Aorta (tissue), 5 donors: ENCODE measurements around the gene S100A10. TPM values are rescaled to one million over a fixed set of nuclear protein-coding genes. Genes with fewer than 3 reads are reported as not detected.

Experiments
- ATAC-seq: fragments of 200-7000 bp; cut with Tn5 transposase; one replicate; pipeline ENCODE4 v1.9.1; 2022; ENCODE audit warnings: moderate library complexity; ENCODE audit not compliant: low FRiP score
- DNase-seq, 2 donors: peaks; one replicate each; pipeline ENCODE4 v3.0.0-alpha.2; 2020
- H3K27ac ChIP-seq, 2 donors: one replicate each; pipeline ENCODE4 v1.5.1; 2013; ENCODE audit warnings: low read length in 2 of 2, mild to moderate bottlenecking in 2 of 2, moderate library complexity in 2 of 2, control low read depth in 1 of 2, inconsistent platforms in 1 of 2, low read depth in 1 of 2
- H3K27me3 ChIP-seq, 2 donors: one replicate each; pipeline ENCODE4 v1.6.1; 2013; ENCODE audit warnings: control low read depth in 1 of 2, low read length in 1 of 2, mild to moderate bottlenecking in 1 of 2, moderate library complexity in 1 of 2; ENCODE audit not compliant: insufficient read depth in 2 of 2, control insufficient read depth in 1 of 2
- H3K36me3 ChIP-seq, 2 donors: one replicate each; pipeline ENCODE4 v1.6.1; 2013; ENCODE audit warnings: control low read depth in 1 of 2, low read length in 1 of 2, mild to moderate bottlenecking in 1 of 2; ENCODE audit not compliant: insufficient read depth in 2 of 2, control insufficient read depth in 1 of 2
- H3K4me1 ChIP-seq, 2 donors: one replicate each; pipeline ENCODE4 v1.6.1; 2013; ENCODE audit warnings: low read length in 2 of 2, control low read depth in 1 of 2, mild to moderate bottlenecking in 1 of 2, moderate library complexity in 1 of 2; ENCODE audit not compliant: insufficient read depth in 2 of 2, control insufficient read depth in 1 of 2
- H3K4me3 ChIP-seq, 2 donors: one replicate each; pipeline ENCODE4 v1.5.1; 2013; ENCODE audit warnings: low read length in 2 of 2, control low read depth in 1 of 2, mild to moderate bottlenecking in 1 of 2
- H3K9me3 ChIP-seq: one replicate; pipeline ENCODE4 v1.6.1; 2013; ENCODE audit warnings: mild to moderate bottlenecking, low read length; ENCODE audit not compliant: control insufficient read depth
- whole genome bisulfite sequencing, 2 donors: extraction: QIAGEN DNeasy Blood & Tissue Kit; methylation state at CpG; one replicate each; pipeline ENCODE4 v1.1.7; 2013; 5-methylcytosine and 5-hydroxymethylcytosine counted together
- intact Hi-C, 2 donors: fragments of 100-400 bp; cut with DNase I; formaldehyde crosslinking; loops; one replicate each; pipeline versions ENCODE4 v1.14.2 to v1.15.0; 2022
- polyA plus RNA-seq, 2 donors: library from polyadenylated mRNA; stranded (reverse); fragments of 200-250 nt; gene quantifications; one replicate each; pipeline ENCODE4 v1.2.3, GENCODE V29; 2013
- total RNA-seq, 2 donors: library from RNA; stranded (reverse); fragmentation: NEBNext Ultra II Directional; extraction: Animal tissue kit (Norgen Biotek cat#: 25700); gene quantifications; one replicate each; pipeline ENCODE4 v1.2.1, GENCODE V29; 2021
- donor health status: healthy with polysubstance abuse.
- donor health status: Bipolar disorder and iron deficiency.
- donor health status: DM: no; HTN: no; CAD: no.
- donor health status: DM: no; HTN: no; CAD: no.
- donor health status: DM: yes; HTN: yes; CAD: no.

S100A10 gene
- total and polyA plus RNA-seq, 4 donors, result 188 to 417 (median 315) TPM

GRCh38 chr1:151985270-151985669, 8.4 kb downstream of the S100A10 start:
- no peaks in the 10 kb centered on the region for H3K27me3 ChIP-seq
- 93 to 96% methylated on average over 2 of the region's 2 CpGs for WGBS, 2 donors
- intact Hi-C loops, result no loop called here
- H3K9me3 ChIP-seq, result no peaks in the 10 kb centered on the region
- no peak overlapping the region for H3K27ac ChIP-seq
- H3K36me3 ChIP-seq, result peaks cover 5 to 10% of the 10 kb centered on the region in 2 donors
- peaks cover 10 to 11% of the 10 kb centered on the region in 2 donors for H3K4me1 ChIP-seq
- H3K4me3 ChIP-seq, result no peak overlapping the region
- DNase-seq (no peak), ATAC-seq (no peak)

DNA sequence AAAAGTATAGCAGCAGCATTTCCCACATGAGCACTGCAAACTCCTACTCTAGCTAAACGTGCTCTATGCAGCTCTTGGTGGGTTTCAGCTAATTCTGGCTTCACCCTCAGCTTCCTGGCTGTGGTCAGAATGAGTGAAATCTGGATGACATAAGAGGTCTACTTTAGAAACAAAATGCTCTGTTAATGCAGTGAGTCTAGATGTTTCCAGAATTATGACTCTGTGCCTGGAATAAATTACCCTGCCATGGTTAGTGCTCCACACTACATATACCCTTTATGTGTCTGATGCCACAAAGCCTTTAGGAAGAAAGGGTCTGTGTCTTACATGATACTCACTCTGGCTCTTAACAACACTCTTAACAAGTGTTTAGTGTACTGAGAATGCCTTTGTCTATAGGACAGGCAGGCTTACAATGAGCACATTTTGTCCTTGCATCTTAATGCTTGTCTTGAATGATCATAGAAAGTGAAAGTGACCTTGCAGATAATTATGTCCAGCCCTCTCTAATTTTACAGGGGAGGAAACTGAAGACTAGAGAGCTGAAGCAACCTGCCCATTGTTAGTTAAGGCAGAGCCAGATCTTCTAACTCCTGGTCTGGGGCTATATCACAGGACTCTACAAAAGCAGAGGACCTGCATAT, 9.2 kb downstream of the S100A10 start:
- 63 to 67% methylated on average over 1 of the region's 1 CpG for WGBS, 2 donors
- Histone ChIP-seq H3K36me3 (peaks cover 5 to 10% of the 10 kb centered on the region in 2 donors), H3K27me3 (no peaks in the 10 kb centered on the region), H3K4me3 (no peak overlapping the region), H3K4me1 (peaks cover 7 to 14% of the 10 kb centered on the region in 2 donors), H3K27ac (no peak overlapping the region), H3K9me3 (no peaks in the 10 kb centered on the region)
- intact Hi-C loops, result no loop called here
- ATAC-seq (no peak), DNase-seq (no peak)

DNA sequence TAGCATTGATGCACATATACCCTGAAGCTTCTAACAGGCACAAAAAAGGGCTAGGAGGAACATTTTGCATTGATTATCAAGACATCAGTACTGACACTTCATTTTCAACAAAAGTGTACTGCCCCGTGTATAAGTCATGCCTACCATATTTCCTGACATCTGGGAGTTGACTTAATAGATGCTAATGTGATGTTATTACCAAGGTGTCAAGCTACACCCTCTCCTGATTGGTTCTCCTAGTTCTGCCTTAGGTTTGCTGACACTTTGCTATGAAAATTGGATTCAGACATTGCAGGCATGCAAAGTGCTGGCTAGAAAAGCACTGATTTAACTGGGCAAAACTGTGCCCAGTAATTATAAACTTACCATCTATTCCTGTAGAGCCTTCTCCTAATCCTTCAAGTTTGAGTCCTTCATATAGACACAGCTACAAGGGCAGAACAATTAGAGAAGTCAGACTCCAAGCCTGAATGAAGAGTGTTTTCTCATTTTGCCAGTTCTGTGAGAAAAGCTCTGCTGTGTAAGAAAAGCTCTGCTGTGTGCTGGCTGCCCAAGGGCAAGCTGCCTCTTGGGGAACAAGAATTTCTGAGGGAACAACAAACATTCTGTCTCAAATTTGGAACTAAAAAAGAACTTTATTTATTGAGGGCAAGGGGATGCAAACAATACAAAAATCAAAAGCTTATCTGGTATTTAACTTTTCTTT, 11.2 kb downstream of the S100A10 start:
- 32 to 36% methylated on average over 1 of the region's 1 CpG for WGBS, 2 donors
- Histone ChIP-seq H3K4me1 (peaks cover 2 to 7% of the 10 kb centered on the region in 2 donors), H3K4me3 (no peak overlapping the region), H3K9me3 (no peaks in the 10 kb centered on the region), H3K27ac (no peak overlapping the region), H3K36me3 (peaks cover 5 to 10% of the 10 kb centered on the region in 2 donors), H3K27me3 (no peaks in the 10 kb centered on the region)
- no peak for DNase-seq
- intact Hi-C loops, result no loop called here
- ATAC-seq, result no peak

GRCh38 chr1:151981178-151981525, 12.5 kb downstream of the S100A10 start:
- ATAC-seq, result no peak
- Histone ChIP-seq H3K9me3 (no peaks in the 10 kb centered on the region), H3K27me3 (no peaks in the 10 kb centered on the region), H3K36me3 (peaks cover 5 to 10% of the 10 kb centered on the region in 2 donors), H3K4me3 (no peak overlapping the region), H3K4me1 (peaks cover 2 to 7% of the 10 kb centered on the region in 2 donors), H3K27ac (no peak overlapping the region)
- 60 to 73% methylated on average over 5 of the region's 5 CpGs for WGBS, 2 donors
- intact Hi-C loops, result no loop called here
- DNase-seq, result no peak

DNA sequence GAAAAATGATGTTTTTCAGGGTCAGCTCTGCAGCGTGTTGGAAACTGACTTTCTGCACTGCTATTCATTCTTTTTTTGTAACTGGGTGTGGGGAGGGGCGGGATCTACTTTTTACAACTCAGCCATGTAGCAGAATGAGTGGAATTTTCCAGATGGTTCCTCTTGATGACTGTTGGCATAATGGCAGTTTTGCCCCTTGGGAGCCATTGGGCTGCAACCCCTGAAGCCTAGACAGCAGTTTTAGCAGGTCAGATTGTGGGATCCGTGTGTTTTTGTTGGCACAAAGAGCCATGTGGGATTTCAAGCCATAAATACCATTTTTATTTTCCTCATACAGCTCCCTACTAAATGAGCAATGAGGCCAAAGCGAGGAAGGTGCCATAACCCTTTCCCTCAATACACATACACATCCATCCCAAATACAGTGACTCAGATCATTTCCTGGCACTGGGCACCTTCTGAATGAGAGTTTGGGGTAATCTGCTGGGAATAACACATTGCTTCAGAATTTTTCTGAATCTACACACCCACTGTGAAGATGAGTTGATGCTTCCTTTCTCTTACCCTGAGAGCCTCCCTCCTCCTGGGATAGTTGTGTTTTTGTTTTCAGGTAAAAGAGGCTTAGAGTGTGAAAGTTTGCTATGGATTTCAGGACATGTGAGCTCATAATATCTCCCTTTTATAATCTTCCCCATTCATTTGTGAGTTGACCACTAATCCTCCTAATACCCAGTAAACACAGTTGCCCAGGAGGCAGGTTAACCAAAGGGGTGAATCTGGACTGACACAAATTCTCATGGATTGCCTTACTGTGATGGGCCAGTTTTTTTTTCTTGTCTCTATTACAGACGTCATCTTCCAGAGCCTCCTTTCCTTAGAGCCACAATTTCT, 13.1 kb downstream of the S100A10 start:
- Histone ChIP-seq H3K4me1 (peaks cover 2 to 7% of the 10 kb centered on the region in 2 donors), H3K27me3 (no peaks in the 10 kb centered on the region), H3K9me3 (no peaks in the 10 kb centered on the region), H3K27ac (no peak overlapping the region), H3K4me3 (no peak overlapping the region), H3K36me3 (peaks cover 5 to 10% of the 10 kb centered on the region in 2 donors)
- DNase-seq, result peak; percentile 81 to 86
- WGBS, 2 donors, result 23 to 26% methylated on average over 5 of the region's 5 CpGs
- intact Hi-C loops, result no loop called here
- ATAC-seq, result peak; percentile 79

GRCh38 chr1:151978922-151979321, 14.7 kb downstream of the S100A10 start:
- Histone ChIP-seq H3K9me3 (no peaks in the 10 kb centered on the region), H3K4me3 (no peak overlapping the region), H3K36me3 (peaks cover 2% of the 10 kb centered on the region in 2 donors), H3K27ac (no peak overlapping the region), H3K4me1 (peaks cover 2 to 7% of the 10 kb centered on the region in 2 donors), H3K27me3 (no peaks in the 10 kb centered on the region)
- DNase-seq (no peak), ATAC-seq (no peak)
- intact Hi-C loops, result no loop called here
- 41 to 78% methylated on average over 5 of the region's 5 CpGs for WGBS, 2 donors

DNA sequence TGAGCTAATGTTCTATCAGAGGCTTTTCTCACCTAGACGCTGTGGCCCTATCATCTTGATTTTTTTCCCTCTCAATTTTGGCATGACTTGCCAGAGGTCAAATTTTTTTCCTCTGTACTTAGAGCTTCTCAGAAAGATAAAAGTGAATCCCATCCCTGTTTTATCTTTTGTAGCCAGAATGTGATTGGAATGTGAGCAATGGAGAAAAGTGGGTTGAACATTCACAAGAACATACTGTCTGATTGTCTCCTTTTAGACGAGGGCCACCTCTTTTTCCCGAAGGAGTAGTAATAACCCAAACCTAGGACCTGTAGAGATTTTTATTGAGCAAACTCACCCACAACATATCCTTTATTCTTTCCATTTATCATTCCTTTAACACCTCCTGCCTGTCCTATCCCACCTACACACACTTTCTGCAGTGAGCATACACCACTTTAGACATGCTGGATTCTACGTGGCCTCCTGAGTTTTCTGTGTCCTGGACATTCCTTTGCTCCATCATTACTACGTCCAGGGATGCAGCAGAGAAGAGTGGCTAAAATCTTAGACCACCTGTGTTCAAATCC, 15.9 kb downstream of the S100A10 start:
- intact Hi-C loops, result no loop called here
- DNase-seq, result no peak
- H3K36me3 ChIP-seq, result no peaks in the 10 kb centered on the region
- peaks cover 2 to 7% of the 10 kb centered on the region in 2 donors for H3K4me1 ChIP-seq
- 84 to 93% methylated on average over 5 of the region's 5 CpGs for WGBS, 2 donors
- H3K27ac ChIP-seq, result no peak overlapping the region
- no peak overlapping the region for H3K4me3 ChIP-seq
- no peaks in the 10 kb centered on the region for H3K27me3 ChIP-seq
- H3K9me3 ChIP-seq, result no peaks in the 10 kb centered on the region
- no peak for ATAC-seq

- WGBS, 2 donors, result 90 to 91% methylated on average over 3 of the region's 3 CpGs
- peaks cover 2 to 7% of the 10 kb centered on the region in 2 donors for H3K4me1 ChIP-seq
- no peak for ATAC-seq
Observed at GRCh38 chr1:151976858-151977257, 16.8 kb downstream of the S100A10 start.

More at GRCh38 chr1:151976858-151977257, 16.8 kb downstream of the S100A10 start:
- Histone ChIP-seq H3K27ac (no peak overlapping the region), H3K9me3 (no peaks in the 10 kb centered on the region), H3K4me3 (no peak overlapping the region), H3K27me3 (no peaks in the 10 kb centered on the region), H3K36me3 (no peaks in the 10 kb centered on the region)
- no peak for DNase-seq
- intact Hi-C loops, result no loop called here
